GM10248 (cell line): Measurements from ENCODE around the gene MVB12B.

ENCODE experiments used
- CTCF ChIA-PET: fragments of 300-600 bp; sonication (Branson Sonifier 250); formaldehyde crosslinking; extraction: SDS; loops from one replicate; lab custom pipeline; 2021; ENCODE audit warnings: antibody characterized with exemption; lab: Yijun Ruan, JAX
- POLR2A ChIA-PET: fragments of 350-650 bp; sonication (Branson Sonifier 250); formaldehyde crosslinking; extraction: SDS; loops from one replicate; lab custom pipeline; 2020; ENCODE audit warnings: antibody characterized with exemption; lab: Yijun Ruan, JAX
- DNase-seq: peaks from one replicate; pipeline ENCODE4 v3.0.0; 2012; ENCODE audit errors: extremely low spot score
- CTCF ChIP-seq: IDR thresholded peaks from 2 replicates; pipeline ENCODE4 v1.5.1; 2012; ENCODE audit warnings: mild to moderate bottlenecking, low read depth; ENCODE audit errors: extremely low read depth, missing control alignments, control extremely low read depth

Gene MVB12B

GRCh38 chr9:126394802-126395201, 68.2 kb downstream of the MVB12B start:
- TF ChIP-seq CTCF = no peak
- no peak for DNase-seq
- CTCF ChIA-PET = interaction anchor here (1.5 to 1.7 kb wide), 2 partner anchors 11 to 987 kb away, joined by 4 to 6 read pairs; no protein-coding TSS in a partner anchor
- POLR2A ChIA-PET = no interaction called here

- DNase-seq = no peak
- ChIA-PET POLR2A (no interaction called here), CTCF (interaction anchor here (0.9 to 1.7 kb wide), 4 partner anchors 10 to 988 kb away, joined by 3 to 6 read pairs (median 4); no protein-coding TSS in a partner anchor)
- no peak for TF ChIP-seq CTCF
Measured at GRCh38 chr9:126395439-126396212, 69.0 kb downstream of the MVB12B start.

GRCh38 chr9:126397056-126397455, 70.4 kb downstream of the MVB12B start:
- ChIA-PET CTCF (interaction anchor here (1.0 to 1.6 kb wide), 3 partner anchors 11 to 989 kb away, joined by 4 to 5 read pairs (median 4); no protein-coding TSS in a partner anchor), POLR2A (no interaction called here)
- TF ChIP-seq CTCF = no peak
- DNase-seq = peak; percentile 40

GRCh38 chr9:126398403-126399058, 71.9 kb downstream of the MVB12B start:
- ChIA-PET CTCF (interaction anchor here (0.6 to 2.5 kb wide), 35 partner anchors 9 to 994 kb away, joined by 3 to 29 read pairs (median 4); no protein-coding TSS in a partner anchor), POLR2A (no interaction called here)
- TF ChIP-seq CTCF = peak; percentile 93
- DNase-seq = peak; percentile 83

GRCh38 chr9:126399251-126399650, 72.6 kb downstream of the MVB12B start:
- POLR2A ChIA-PET = no interaction called here
- CTCF ChIA-PET = interaction anchor here (0.8 to 2.5 kb wide), 21 partner anchors 10 to 992 kb away, joined by 3 to 29 read pairs (median 4); no protein-coding TSS in a partner anchor
- no peak for DNase-seq
- no peak for TF ChIP-seq CTCF

- DNase-seq = no peak
- ChIA-PET CTCF (interaction anchor here (1.3 to 2.5 kb wide), 7 partner anchors 20 to 993 kb away, joined by 4 to 29 read pairs (median 4); no protein-coding TSS in a partner anchor), POLR2A (no interaction called here)
- TF ChIP-seq CTCF = no peak
Measured at GRCh38 chr9:126399789-126400188, 73.2 kb downstream of the MVB12B start.
